ENCODE data around the gene NT5C2.
"Not testable (repeated sequence)": the region's sequence is repeated elsewhere in the genome, so short reads cannot be mapped to it uniquely, and the experiment has no call there.

Gene NT5C2

GRCh38 chr10:103155471-103156085 lies 37.5 kb downstream of the NT5C2 start:
- no peak for DNase-seq

GRCh38 chr10:103154521-103155299 lies 38.4 kb downstream of the NT5C2 start:
- no peak for DNase-seq

- no peak for DNase-seq
Observed at GRCh38 chr10:103153302-103154197, 39.5 kb downstream of the NT5C2 start.

- no peak for DNase-seq
Observed at GRCh38 chr10:103149991-103150622, 43.0 kb downstream of the NT5C2 start.

GRCh38 chr10:103147645-103148044 lies 45.4 kb downstream of the NT5C2 start:
- no peak for DNase-seq

- DNase-seq = no peak
Observed at GRCh38 chr10:103145860-103146466, 47.1 kb downstream of the NT5C2 start.

GRCh38 chr10:103145046-103145445 lies 48.0 kb downstream of the NT5C2 start:
- no peak for DNase-seq

GRCh38 chr10:103144041-103144440 lies 49.0 kb downstream of the NT5C2 start:
- no peak for DNase-seq

- DNase-seq = not testable (repeated sequence)
Observed at GRCh38 chr10:103143641-103144040, 49.4 kb downstream of the NT5C2 start.

GRCh38 chr10:103141950-103142349 lies 51.1 kb downstream of the NT5C2 start:
- no peak for DNase-seq

- no peak for DNase-seq
Observed at GRCh38 chr10:103140469-103140868, 52.6 kb downstream of the NT5C2 start.

GRCh38 chr10:103139803-103140202 lies 53.3 kb downstream of the NT5C2 start:
- DNase-seq = no peak

GRCh38 chr10:103135168-103135567 lies 57.9 kb downstream of the NT5C2 start:
- DNase-seq = not testable (repeated sequence)

- no peak for DNase-seq
Observed at GRCh38 chr10:103130910-103131309, 62.2 kb downstream of the NT5C2 start.

GRCh38 chr10:103130180-103130579 lies 62.9 kb downstream of the NT5C2 start:
- DNase-seq = not testable (repeated sequence)

- DNase-seq = no peak
Observed at GRCh38 chr10:103127241-103127640, 65.8 kb downstream of the NT5C2 start.

- no peak for DNase-seq
Observed at GRCh38 chr10:103125323-103126267, 67.5 kb downstream of the NT5C2 start.

- DNase-seq = no peak
Observed at GRCh38 chr10:103124420-103125096, 68.5 kb downstream of the NT5C2 start.

GRCh38 chr10:103123282-103124024 lies 69.6 kb downstream of the NT5C2 start:
- DNase-seq = no peak

Measured in SHP77 treated with DMSO at 0.1 percent for 48 hours (cell line).